Activated T-helper 9 cell treated with anti-CD3 and anti-CD28 coated beads, Interleukin-2, amount 50 U/mL, for 16 hours (primary cell): ENCODE data around the gene LIMK1.
"Not testable (repeated sequence)": the region's sequence is repeated elsewhere in the genome, so short reads cannot be mapped to it uniquely, and the experiment has no call there.

Source experiments
- DNase-seq: peaks from one replicate; pipeline ENCODE4 v3.0.0-alpha.2; 2020; ENCODE audit warnings: low read depth

Gene LIMK1

GRCh38 chr7:74126220-74126880, 42.7 kb downstream of the LIMK1 start:
- DNase-seq: no peak

GRCh38 chr7:74129887-74130286, 46.3 kb downstream of the LIMK1 start:
- DNase-seq: no peak

DNA sequence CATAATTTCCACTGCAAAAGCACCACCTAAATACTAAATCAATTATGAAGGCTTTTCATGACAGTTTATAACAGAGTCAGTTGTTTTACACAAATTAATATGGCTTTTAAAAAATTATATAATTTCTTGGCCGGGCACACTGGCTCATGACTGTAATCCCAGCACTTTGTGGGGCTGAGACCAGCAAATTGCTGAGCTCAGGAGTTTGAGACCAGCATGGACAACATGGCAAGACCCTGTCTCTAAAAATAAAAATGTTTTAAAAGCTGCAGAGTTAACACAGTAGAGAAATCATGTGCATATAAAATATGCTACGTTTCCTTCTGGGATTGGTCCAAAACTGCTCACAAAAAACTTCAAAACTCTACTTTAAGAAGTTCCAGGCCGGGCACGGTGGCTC, 46.9 kb downstream of the LIMK1 start:
- no peak for DNase-seq

DNA sequence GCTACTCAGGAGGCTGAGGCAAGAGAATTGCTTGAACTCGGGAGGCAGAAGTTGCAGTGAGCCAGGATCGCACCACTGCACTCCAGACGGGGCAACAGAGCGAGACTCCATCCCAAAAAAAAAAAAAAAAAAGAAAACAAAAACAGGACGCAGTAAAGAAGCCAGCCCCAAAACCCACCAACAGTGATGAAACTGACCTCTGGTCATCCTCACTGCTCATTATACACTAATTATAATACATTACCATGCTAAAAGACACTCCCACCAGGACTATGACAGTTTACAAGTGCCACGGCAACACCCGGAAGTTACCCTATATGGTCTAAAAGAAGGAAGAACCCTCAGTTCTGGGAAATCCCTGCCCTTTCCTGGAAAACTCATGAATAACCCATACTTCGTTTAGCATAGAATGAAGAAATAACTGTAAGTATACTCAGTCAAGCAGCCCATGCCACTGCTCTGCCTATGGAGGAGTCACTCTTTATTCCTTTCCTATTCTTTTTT, 50.6 kb downstream of the LIMK1 start:
- no peak for DNase-seq

DNA sequence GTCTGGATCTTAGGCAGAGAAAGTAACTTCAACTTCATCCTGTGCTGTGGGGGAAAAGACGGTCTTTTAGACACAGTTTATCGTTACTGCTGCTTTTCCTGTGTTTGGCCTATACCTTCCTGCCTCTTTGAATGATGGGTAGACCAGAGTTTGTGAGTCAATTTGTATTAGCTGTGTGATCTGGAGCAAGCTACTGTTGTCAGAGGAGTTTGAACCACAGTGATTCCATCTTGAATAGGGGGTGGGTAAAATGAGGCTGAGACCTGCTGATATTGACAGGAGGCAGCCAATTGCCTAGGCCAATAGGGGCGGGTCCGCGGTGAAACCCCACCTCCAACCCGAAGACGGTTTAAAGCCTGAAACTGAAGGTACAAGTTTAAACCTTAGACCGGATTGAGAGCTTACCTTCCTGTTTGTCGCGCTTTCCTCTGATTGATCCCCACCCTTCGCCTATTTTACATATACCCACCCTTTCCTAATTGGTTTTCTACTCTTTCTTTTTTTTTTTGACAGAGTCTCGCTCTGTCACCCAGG, 54.8 kb downstream of the LIMK1 start:
- DNase-seq: no peak

DNA sequence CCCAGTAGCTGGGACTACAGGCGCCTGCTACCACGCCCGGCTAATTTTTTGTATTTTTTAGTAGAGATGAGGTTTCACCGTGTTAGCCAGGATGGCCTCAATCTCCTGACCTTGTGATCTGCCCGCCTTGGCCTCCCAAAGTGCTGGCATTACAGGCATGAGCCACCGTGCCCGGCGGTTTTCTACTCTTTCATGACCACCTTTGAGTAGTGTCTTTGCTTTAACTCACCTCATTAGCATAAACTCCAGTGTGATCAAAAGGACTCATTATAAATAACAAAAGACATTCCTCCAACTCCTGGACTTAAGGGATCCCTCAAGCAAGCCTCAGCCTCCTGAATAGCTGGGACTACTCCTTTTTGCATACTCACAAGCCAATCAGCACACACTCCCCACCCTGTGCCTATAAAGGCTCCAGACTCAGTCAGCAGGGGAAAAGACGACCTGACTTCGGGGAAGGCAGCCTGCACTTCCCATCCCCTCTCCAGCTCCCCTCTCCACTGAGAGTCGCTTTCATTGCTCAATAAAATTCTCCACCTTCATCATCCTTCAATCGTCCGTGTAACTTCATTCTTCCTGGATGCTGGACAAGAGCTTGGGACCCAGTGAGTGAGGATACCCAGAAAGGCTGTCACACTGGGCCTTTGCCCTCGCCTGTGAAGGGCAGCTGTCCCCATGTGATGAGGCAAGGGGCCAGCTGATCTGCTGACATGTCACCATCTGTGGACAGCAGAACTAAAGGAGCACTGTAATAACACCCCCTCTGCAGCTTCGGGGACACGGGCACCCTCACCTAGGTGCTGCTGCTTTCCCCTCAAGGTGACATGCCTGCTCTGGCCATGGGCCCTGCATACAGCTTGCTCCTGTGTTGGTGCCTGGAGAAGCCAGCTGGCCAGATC, 55.6 kb downstream of the LIMK1 start:
- DNase-seq: no peak

DNA sequence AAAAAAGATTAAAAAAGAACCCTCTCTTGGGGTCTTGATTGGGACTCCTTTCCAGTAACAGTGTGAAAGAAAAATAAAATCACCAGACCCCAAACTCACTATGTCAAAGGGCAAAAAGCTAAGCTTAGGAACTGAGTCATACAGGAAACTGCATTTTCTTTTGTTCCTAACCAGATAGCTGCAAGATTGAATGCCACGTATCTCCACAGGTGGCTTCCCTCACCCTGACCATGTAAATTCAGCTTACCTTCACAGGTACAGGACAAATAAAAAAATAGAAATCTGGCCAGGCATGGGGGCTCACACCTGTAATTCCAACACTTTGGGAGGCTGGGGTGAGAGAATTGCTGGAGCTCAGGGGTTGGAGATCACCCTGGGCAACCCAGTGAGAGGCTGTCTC, 58.1 kb downstream of the LIMK1 start:
- no peak for DNase-seq

- DNase-seq: no peak
Observed at GRCh38 chr7:74143383-74143782, 59.8 kb downstream of the LIMK1 start.

GRCh38 chr7:74148491-74148890, 64.9 kb downstream of the LIMK1 start:
- no peak for DNase-seq

DNA sequence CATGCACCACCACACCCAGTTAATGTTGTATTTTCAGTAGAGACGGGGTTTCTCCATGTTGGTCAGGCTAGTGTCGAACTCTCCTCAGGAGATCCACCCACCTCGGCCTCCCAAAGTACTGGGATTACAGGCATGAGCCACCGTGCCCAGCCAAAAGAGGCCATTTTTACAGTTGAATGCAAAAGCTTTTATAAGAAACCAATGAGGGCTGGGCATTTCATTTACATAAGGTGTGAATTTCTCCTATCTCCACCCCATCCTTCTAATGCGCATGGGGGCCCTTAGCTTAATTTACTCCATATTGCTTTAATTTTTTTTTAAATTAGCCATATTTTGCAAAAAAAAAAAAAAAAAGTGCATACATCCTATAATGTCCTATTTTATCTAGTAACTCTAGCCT, 65.5 kb downstream of the LIMK1 start:
- DNase-seq: no peak

- DNase-seq: no peak
Observed at GRCh38 chr7:74149603-74150002, 66.0 kb downstream of the LIMK1 start.

GRCh38 chr7:74153736-74154135, 70.1 kb downstream of the LIMK1 start:
- DNase-seq: no peak

GRCh38 chr7:74155810-74156395, 72.3 kb downstream of the LIMK1 start:
- DNase-seq: no peak

- no peak for DNase-seq
Observed at GRCh38 chr7:74157605-74158004, 74.0 kb downstream of the LIMK1 start.

- no peak for DNase-seq
Observed at GRCh38 chr7:74164985-74165456, 81.4 kb downstream of the LIMK1 start.

- no peak for DNase-seq
Observed at GRCh38 chr7:74165867-74166593, 82.4 kb downstream of the LIMK1 start.

GRCh38 chr7:74167324-74167723, 83.7 kb downstream of the LIMK1 start:
- DNase-seq: not testable (repeated sequence)
